Measurements from ENCODE around the gene SPATA45.

Gene SPATA45

DNA sequence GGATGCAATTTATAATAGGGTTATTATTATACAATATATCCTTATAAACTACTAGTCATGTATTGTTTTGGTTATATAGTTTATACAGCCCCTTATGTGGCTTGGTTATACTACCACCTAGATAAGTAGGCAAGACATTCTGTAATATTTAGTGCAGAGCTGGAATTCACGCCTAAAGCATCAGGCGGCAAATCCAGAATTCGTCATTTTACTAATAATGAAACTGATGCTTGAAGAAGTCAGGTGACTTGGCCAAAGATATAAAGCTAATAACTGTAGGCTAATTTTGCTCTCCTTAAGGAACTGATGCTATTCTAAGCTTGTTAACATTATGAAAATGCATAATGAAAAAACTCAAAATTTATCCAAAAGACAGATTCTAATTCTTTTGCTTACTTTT, 66.7 kb downstream of the SPATA45 start:
- no peak for DNase-seq (ENCODE audit: low read depth, low spot score)

Measured in ELF-1 (cell line).